ENCODE measurements around the gene DMKN. TPM values are rescaled to one million over a fixed set of nuclear protein-coding genes. Genes with fewer than 3 reads are reported as not detected.

Gene DMKN, protein sequence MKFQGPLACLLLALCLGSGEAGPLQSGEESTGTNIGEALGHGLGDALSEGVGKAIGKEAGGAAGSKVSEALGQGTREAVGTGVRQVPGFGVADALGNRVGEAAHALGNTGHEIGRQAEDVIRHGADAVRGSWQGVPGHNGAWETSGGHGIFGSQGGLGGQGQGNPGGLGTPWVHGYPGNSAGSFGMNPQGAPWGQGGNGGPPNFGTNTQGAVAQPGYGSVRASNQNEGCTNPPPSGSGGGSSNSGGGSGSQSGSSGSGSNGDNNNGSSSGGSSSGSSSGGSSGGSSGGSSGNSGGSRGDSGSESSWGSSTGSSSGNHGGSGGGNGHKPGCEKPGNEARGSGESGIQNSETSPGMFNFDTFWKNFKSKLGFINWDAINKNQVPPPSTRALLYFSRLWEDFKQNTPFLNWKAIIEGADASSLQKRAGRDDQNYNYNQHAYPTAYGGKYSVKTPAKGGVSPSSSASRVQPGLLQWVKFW
- 1 to 10 TPM; 2.1 to 2.4 TPM for total RNA-seq

DNA sequence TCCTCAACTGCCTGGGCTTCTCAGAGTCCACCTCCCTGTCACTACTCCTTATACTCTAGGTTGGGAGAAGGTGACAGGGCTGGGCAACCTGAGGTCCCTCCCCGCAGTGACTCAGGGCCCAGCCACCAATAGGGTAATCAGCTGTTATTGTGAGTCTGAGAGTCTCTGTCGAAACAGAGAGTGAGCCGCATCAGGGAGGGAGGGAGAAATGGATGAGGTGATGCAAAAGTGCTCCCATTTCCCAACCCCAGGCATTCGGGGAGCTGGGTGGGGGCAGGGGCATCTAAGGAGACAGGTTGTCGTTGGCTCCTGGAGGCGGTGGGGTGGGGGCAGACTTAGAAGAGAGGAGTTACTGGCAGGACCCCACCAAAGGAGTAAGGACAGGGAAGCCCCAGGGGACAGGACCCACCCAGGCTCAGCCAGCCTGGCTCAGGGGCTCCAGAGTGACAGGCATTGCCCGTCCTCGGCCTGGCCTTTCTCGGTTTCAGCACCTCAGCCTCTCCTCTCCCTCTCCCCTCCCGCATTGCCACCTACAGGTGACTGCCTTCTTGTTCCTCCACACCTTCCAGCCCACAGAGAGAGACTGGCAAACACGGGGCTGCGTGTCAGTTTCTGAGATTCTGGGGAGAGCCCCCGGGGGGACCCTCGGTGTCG, at the start of gene DMKN:
TSS of gene DMKN (minus strand) at position 22 of the 654 bp plus-strand sequence. CDS start 174 bp downstream, outside the sequence.
- Mint-ChIP-seq H3K36me3 (no peaks in the 10 kb centered on the region), H3K9me3 (no peaks in the 10 kb centered on the region), H3K27me3 (peaks cover 20% of the 10 kb centered on the region), H3K4me1 (ENCODE audit: low read depth) (peaks cover 13% of the 10 kb centered on the region), H3K4me3 (no peak within 1 kb of the TSS), H3K27ac (no peak within 1 kb of the TSS)
- CTCF ChIA-PET, result interaction anchor here (0.6 kb wide), 1 partner anchor 1407 kb away, joined by 5 read pairs; no protein-coding TSS in a partner anchor
- no peak for DNase-seq
- intact Hi-C loops (cut with micrococcal nuclease), result loop anchor here (5.0 kb wide), 1 partner anchor 34 kb away; the partner anchor contains the start of gene TMEM147
- POLR2A ChIA-PET, result no interaction called here

DNA sequence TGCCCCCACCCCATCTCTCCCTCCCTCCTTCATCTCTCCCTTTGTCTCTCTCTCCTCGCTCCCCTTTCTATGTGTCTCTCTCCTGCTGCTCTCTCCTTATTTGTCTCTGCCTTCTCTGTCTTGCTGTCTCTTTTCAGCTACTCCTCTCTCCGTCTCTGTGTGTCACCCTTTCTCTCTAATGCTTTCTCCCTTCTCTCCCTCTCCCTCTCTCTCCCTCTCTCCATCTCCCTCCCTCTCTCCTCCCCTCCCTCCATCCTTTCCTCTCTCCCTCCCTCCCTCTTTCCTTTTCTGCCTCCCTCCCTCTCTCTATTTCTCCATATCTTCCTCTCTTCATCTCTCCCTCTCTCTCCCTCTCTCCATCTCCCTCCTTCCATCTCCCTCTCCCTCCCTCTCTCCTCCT, 49.3 kb upstream of the DMKN start:
- POLR2A ChIA-PET, result no interaction called here
- Mint-ChIP-seq H3K9me3 (no peaks in the 10 kb centered on the region), H3K4me1 (ENCODE audit: low read depth) (peaks cover 5% of the 10 kb centered on the region), H3K4me3 (no peak overlapping the region), H3K27me3 (peaks cover 47% of the 10 kb centered on the region), H3K27ac (no peak overlapping the region), H3K36me3 (no peaks in the 10 kb centered on the region)
- CTCF ChIA-PET, result interaction anchor here (2.5 kb wide), 1 partner anchor 29 kb away, joined by 10 read pairs; no protein-coding TSS in a partner anchor
- no peak for DNase-seq
- intact Hi-C loops (cut with micrococcal nuclease), result no loop called here

DNA sequence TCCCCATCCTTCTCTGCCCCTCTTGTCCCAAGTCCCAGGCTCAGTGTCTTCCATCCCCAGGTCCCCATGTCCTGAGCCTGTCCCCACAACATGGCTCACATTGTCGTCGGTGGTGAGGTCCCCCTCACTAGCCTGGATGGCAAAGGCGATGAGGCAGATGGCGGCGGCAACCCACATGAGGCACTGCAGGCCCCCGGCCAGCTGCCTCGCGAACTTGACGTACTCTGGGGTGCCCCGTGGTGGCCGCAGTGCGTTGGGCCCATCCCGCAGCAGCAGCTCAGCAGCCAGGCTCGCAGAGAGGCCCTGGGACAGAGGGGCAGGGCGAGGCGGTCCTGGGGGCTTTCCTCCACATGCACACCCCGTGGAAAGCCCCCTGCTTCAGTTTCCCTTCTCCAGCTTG, 48.9 kb upstream of the DMKN start:
- H3K36me3 Mint-ChIP-seq, result no peaks in the 10 kb centered on the region
- no peaks in the 10 kb centered on the region for H3K9me3 Mint-ChIP-seq
- no peak overlapping the region for H3K27ac Mint-ChIP-seq
- CTCF ChIA-PET, result interaction anchor here (2.5 kb wide), 1 partner anchor 30 kb away, joined by 10 read pairs; no protein-coding TSS in a partner anchor
- POLR2A ChIA-PET, result no interaction called here
- peaks cover 48% of the 10 kb centered on the region for H3K27me3 Mint-ChIP-seq
- H3K4me1 Mint-ChIP-seq (ENCODE audit: low read depth), result peaks cover 6% of the 10 kb centered on the region
- intact Hi-C loops (cut with micrococcal nuclease), result no loop called here
- no peak overlapping the region for H3K4me3 Mint-ChIP-seq
- no peak for DNase-seq

DNA sequence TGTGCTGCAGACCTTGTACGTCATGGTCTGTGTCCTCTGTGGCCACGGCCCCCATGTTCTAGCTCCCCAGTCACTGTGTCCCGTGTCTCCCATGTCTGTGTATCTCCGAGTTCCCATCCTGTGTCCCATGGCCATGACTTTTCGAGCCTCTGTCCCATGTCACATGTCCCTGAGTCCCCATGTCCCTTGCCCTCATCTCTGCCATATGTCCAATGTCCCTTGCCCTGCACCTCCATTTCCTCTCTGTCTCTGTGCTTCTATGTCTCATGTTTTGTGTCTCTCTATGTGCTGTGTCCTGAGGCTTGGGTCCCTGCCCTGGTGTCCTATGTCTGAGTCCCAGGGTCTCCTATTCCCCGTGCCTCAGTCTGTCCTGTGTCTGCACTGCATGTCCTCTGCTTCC, 48.0 kb upstream of the DMKN start:
- Mint-ChIP-seq H3K9me3 (no peaks in the 10 kb centered on the region), H3K27me3 (peaks cover 46% of the 10 kb centered on the region), H3K4me3 (no peak overlapping the region), H3K27ac (no peak overlapping the region), H3K4me1 (ENCODE audit: low read depth) (peaks cover 9% of the 10 kb centered on the region), H3K36me3 (no peaks in the 10 kb centered on the region)
- intact Hi-C loops (cut with micrococcal nuclease), result no loop called here
- no peak for DNase-seq
- ChIA-PET POLR2A (no interaction called here), CTCF (no interaction called here)

DNA sequence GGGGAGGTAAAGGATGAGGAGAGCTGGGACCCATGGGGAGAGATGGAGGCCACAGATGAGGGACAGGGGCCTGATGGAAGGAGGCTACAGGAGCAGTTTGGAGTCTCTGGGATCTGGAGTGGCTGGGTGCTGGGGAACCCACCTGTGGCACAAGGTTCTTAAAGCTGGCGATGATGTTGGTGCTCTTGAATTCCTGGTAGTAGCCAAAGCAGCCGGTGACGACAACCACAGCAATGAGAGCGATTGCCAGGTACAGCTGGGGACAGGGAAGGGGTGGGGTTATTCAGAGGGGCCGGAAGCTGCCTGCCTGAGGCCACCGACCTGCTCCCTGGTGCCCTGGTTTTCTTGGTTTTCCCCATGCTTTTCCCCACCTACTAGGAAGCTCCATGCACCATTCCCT, 47.2 kb upstream of the DMKN start:
- no peak for DNase-seq
- Mint-ChIP-seq H3K4me3 (no peak overlapping the region), H3K36me3 (no peaks in the 10 kb centered on the region), H3K4me1 (ENCODE audit: low read depth) (peaks cover 9% of the 10 kb centered on the region), H3K9me3 (no peaks in the 10 kb centered on the region), H3K27me3 (peaks cover 46% of the 10 kb centered on the region), H3K27ac (no peak overlapping the region)
- intact Hi-C loops (cut with micrococcal nuclease), result no loop called here
- ChIA-PET POLR2A (no interaction called here), CTCF (interaction anchor here (5.2 kb wide), 1 partner anchor 12 kb away, joined by 31 read pairs; no protein-coding TSS in a partner anchor)

DNA sequence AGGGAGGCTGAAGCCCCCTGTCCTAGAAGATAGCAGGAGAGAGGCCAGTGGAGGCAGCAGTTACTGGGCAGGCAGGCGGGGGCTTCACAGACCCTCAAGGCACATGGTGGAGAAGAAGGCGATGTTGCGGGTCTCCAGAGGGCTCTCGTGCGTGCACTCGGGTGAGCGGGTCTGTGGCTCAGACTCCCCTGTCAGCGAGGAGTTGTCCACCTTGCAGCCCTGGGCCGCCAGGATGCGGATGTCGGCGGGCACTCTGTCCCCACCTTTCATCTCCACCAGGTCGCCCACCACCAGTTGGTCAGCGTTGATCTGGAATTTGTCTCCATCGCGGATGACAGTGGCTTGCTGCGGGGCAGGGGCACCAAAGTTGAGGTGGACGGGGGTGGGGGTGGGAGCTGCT, 46.8 kb upstream of the DMKN start:
- no peak for DNase-seq
- Mint-ChIP-seq H3K27me3 (peaks cover 43% of the 10 kb centered on the region), H3K4me1 (ENCODE audit: low read depth) (peaks cover 9% of the 10 kb centered on the region), H3K27ac (no peak overlapping the region), H3K36me3 (no peaks in the 10 kb centered on the region), H3K4me3 (no peak overlapping the region), H3K9me3 (no peaks in the 10 kb centered on the region)
- CTCF ChIA-PET, result interaction anchor here (5.2 kb wide), 1 partner anchor 12 kb away, joined by 31 read pairs; no protein-coding TSS in a partner anchor
- POLR2A ChIA-PET, result no interaction called here
- intact Hi-C loops (cut with micrococcal nuclease), result no loop called here

DNA sequence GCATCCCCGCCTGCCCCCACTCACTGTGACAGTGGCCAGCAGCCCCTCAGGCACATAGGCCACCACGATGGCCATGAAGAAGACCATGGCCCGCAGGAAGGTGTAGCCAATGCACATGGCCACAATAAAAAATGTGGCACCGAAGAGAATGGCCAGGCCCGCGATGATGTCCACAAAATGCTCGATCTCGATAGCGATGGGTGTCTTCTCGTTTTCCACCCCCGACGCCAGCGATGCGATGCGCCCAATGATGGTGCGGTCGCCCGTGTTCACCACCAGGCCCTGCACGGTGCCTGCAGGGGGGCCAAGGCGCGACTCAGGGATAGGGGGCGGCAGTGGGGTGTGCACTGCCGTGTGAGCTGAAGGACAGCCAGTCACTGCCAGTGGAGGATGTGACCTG, 46.3 kb upstream of the DMKN start:
- no peak for DNase-seq
- H3K27me3 Mint-ChIP-seq, result peaks cover 42% of the 10 kb centered on the region
- intact Hi-C loops (cut with micrococcal nuclease), result no loop called here
- ChIA-PET CTCF (interaction anchor here (1.4 to 5.2 kb wide), 2 partner anchors 11 to 49 kb away, joined by 3 to 31 read pairs; no protein-coding TSS in a partner anchor), POLR2A (no interaction called here)
- no peaks in the 10 kb centered on the region for H3K36me3 Mint-ChIP-seq
- H3K9me3 Mint-ChIP-seq, result no peaks in the 10 kb centered on the region
- H3K4me3 Mint-ChIP-seq, result no peak overlapping the region
- H3K27ac Mint-ChIP-seq, result no peak overlapping the region
- peaks cover 9% of the 10 kb centered on the region for H3K4me1 Mint-ChIP-seq (ENCODE audit: low read depth)

DNA sequence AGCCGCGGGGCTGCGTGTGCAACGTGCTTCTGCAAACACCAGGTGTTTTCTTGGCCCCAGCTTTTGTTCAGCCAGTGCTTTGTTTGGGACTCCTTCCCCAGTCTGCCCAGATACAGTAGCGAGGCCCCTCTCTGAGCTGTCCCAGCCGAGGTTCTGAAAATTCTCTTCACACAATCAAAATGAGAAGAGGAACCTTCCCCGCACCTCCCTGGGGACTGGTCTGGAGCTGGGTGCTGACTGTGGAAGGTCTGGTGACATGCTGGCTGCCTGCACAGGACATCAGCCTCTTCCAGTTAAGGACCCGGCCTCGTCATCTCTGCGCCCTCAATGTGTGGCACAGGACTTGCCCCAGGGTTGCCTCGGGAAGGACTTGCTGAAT, 45.8 kb upstream of the DMKN start:
- H3K4me1 Mint-ChIP-seq (ENCODE audit: low read depth), result peaks cover 9% of the 10 kb centered on the region
- H3K27me3 Mint-ChIP-seq, result peaks cover 42% of the 10 kb centered on the region
- intact Hi-C loops (cut with micrococcal nuclease), result no loop called here
- H3K9me3 Mint-ChIP-seq, result no peaks in the 10 kb centered on the region
- no peaks in the 10 kb centered on the region for H3K36me3 Mint-ChIP-seq
- POLR2A ChIA-PET, result no interaction called here
- H3K4me3 Mint-ChIP-seq, result no peak overlapping the region
- DNase-seq, result no peak
- CTCF ChIA-PET, result interaction anchor here (1.4 to 5.2 kb wide), 2 partner anchors 11 to 49 kb away, joined by 3 to 31 read pairs; no protein-coding TSS in a partner anchor
- H3K27ac Mint-ChIP-seq, result no peak overlapping the region

DNA sequence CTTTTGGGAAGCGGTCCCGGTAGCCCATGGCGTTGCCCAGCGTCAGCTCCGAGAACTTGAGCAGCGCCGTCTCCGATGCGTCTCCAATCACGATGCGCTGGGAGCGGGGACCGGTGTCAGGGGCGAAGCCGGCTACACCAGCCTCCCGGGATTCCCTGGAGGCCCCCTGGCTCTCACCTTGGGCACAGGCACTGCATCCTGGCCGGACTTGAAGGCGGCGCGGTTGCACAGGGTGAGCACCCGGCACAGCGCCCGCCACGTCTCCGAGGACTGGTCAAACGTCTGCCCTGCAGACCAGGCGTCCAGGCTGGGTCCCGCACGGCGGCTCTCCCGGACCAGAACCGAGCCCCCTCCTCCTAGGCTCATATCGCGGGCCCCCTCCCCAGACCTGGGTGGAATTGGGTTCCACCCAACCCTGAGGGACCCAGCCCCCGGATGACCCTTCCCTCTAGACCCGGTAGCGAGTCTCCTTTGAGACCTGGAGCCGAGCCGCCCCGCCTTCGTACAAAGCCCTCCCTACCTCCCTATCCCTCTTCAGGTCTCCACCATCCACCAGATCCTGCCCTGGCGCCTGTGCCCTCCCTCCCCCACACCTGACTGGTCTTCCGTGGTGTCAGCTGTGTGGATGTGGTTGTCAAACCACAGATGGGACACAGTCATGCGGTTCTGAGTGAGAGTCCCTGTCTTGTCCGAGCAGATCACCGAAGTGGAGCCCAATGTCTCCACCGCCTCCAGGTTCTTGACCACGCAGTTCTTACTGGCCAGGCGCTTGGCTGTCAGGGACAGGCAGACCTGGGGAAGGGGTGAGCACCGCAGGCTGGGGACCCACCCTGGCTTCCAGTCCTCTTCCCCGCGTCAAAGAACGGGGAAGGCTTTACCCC, 45.2 kb upstream of the DMKN start:
- Mint-ChIP-seq H3K36me3 (no peaks in the 10 kb centered on the region), H3K4me3 (no peak overlapping the region), H3K27me3 (peaks cover 40% of the 10 kb centered on the region), H3K27ac (no peak overlapping the region), H3K9me3 (no peaks in the 10 kb centered on the region), H3K4me1 (ENCODE audit: low read depth) (peaks cover 9% of the 10 kb centered on the region)
- ChIA-PET POLR2A (no interaction called here), CTCF (interaction anchor here (1.4 to 5.2 kb wide), 2 partner anchors 10 to 48 kb away, joined by 3 to 31 read pairs; no protein-coding TSS in a partner anchor)
- intact Hi-C loops (cut with micrococcal nuclease), result no loop called here
- no peak for DNase-seq

DNA sequence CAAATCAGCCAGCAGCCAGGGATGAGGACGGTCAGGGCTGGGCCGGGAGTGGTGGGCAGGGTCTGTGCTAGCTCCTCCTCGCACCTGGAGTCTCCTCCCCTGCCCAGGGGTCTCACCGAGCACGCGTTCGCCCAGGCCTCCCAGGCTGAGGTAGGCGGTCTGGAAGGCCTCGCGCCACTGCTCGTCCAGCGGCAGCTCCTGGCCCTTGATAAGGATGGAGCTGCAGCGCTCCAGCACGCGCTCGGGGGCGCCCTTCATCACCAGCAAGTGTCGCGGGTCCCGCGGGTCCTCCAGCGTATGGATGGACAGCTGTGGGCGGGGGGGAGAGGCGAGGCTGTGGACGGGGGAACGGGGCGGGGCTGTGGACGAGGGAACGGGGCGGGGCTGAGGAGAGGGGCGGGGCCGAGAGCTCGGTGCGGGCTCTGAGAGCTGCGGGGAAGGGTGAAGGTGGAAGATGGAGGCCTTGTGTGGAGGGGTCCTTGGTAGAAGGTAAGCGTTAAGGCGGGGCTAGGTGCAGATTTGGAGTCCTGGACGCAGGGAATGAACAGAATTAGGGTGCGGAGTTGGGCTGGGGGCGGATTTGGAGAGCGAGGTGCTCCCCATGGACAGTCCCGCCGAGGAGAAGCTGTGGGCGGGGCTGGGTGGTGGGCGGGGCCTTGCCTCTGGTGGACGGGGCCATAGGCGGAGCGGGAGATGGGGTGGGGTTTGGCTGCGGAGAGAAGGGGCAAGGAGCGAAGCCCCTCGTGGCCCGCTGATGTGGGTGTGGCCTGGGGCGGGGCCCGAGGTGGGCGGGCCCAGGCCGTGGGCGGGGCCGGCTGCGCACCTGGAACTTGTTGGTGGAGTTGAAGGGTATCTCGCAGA, 44.3 kb upstream of the DMKN start:
- ChIA-PET CTCF (interaction anchor here (1.4 to 5.2 kb wide), 3 partner anchors 9 to 47 kb away, joined by 3 to 31 read pairs (median 8); no protein-coding TSS in a partner anchor), POLR2A (no interaction called here)
- Mint-ChIP-seq H3K4me3 (peak overlapping the region; percentile 69), H3K36me3 (no peaks in the 10 kb centered on the region), H3K27ac (no peak overlapping the region), H3K4me1 (ENCODE audit: low read depth) (peaks cover 9% of the 10 kb centered on the region), H3K27me3 (peaks cover 39% of the 10 kb centered on the region), H3K9me3 (no peaks in the 10 kb centered on the region)
- DNase-seq, result peak; percentile 64
- intact Hi-C loops (cut with micrococcal nuclease), result no loop called here
